ENCODE data around the gene ALAS1.
"Not testable (repeated sequence)": the region's sequence is repeated elsewhere in the genome, so short reads cannot be mapped to it uniquely, and the experiment has no call there.

Gene ALAS1

DNA sequence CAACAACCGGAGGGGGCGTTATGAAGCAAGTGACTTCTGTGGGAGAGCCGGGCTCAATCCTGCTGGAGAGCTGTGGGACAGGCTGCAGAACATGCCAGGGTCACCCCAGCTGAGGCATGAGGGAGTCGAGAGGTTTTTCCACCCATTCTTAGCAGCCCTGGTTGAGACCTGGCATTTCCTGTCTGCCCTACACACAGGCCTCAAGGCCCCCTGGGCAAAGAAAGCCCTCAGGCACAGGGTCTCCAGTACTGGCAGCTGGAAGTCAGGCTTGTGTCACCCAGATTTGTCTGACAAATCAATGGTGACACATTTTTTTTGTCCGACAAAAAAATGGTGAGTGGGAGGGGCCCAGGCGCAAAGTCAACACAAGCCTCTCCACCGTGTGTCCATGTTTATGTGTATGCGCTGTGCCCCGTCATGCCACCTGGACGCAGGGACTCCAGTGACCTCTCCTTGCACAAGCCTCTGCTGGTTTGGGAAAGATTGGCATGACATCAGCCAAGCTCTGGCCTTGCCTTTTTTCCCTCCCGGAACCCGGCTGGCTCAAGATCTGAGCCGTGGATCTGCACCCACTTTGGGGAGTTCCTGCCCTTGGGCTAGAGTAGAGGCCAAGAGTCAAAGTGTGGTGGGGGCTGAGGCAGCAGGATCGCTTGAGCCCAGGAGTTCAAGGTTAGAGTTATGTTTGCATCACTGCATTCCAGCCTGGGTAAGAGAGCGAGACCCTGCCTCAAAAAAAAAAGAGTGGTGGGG, 20.8 kb upstream of the ALAS1 start:
- no peak for DNase-seq (ENCODE audit: low spot score)

DNA sequence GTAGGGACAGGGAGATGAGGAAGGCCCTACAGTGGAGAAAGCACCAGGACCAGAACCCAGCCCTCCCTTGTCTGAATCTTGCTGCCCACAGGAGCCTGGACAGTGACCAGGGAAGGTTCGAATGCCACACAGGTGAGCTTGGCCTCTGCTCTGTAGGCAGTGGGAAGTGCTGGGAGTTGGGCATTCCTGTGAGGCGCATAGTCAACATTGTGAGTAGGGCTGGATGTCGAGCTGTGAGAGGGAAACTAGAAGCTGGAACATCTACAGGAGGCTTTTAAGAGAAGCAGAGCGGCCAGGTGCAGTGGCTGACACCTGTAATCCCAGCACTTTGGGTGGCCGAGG, 20.3 kb upstream of the ALAS1 start:
- no peak for DNase-seq (ENCODE audit: low spot score)

DNA sequence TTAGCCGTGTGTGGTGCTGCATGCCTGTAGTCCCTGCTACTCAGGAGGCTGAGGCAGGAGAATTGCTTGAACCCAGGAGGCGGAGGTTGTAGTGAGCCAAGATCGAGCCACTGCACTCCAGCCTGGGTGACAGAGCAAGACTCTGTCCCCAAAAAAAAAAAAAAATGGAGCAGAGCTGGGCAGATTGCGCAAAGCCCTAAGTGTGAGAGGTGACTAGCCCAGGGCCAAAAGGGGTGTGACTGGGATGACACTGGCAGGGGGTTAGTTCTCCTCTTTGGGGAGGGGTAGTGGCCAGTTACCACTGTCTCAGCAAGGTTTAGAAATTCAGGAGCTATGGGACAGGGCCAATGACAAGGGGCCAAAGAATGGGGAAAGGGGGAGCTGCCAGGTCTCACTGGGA, 19.8 kb upstream of the ALAS1 start:
- DNase-seq (ENCODE audit: low spot score), result not testable (repeated sequence)

DNA sequence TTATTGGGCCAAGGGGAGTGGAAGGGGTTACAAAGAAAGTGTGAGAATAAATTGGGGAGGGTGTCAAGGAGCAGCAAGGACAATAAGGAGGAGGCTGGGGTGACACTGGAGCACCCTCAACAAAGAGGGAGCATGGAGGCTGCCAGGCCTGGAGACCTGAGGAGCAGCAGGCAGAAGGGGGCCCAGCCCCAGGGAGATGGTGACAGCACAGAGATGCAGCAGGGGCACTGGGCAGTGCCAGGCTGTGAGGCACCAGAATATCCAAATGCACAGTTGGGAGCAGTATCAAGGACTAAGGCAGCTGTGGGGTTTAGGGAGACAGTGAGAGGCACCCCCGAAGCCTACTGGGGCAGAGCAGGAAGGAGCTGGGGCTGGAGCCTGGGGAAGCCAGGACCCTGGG, 19.4 kb upstream of the ALAS1 start:
- no peak for DNase-seq (ENCODE audit: low spot score)

DNA sequence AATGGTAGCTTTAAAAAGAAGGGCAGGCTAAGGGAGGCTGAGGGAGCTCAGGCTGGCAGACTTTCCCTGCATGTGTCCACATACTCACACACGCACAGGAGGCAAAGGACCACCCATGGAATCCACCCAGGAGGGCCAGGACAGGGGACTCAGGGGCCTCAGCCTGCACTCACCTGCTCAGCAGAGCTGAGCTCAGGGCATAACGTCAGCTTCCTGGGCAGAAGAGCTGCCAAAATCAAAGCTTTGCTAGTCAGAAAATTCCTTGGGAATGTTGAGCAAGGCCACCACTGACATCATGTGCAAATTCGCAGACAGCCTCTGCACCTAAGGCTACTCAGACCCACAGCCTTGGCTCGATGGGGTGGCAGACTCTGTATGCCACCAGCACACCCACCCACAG, 16.4 kb upstream of the ALAS1 start:
- no peak for DNase-seq (ENCODE audit: low spot score)

DNA sequence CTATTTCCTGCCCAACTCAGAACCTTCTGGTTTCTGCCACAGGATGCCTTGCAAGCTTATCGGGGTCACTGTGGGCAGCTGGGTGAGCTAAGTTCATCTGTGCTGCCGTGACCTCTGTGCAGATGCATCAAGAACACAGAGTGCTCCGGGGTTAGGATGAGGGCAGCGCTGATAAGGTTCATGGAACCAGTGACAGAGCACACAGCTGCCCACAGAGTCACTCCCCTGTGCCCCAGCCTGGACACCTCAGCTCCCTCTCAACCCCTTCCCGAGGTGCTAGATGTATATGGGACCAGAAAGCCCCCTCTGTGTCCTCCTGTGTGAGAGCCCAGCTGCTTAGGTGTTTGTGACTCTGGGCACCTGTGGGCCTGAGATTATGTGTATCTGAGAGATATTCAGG, 15.8 kb upstream of the ALAS1 start:
- no peak for DNase-seq (ENCODE audit: low spot score)

DNA sequence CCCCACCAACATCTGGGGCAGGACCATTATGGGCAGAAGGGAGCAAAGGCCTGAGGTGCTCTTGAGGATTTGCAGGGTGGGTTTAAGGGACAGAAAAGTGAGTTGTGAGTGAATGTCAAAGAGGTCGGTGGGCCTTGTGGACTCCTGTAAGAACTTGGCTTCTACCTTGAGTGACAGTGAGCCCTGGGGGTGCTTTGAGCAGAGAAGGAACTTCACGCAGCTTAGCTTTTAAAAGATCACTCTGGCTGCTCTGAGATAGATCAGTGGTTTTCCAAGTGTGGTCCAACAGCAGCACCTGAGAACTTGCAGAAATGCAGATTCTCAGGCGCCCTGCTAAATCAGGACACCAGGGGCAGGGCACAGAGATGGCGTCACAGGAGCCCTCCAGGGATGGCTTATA, 15.3 kb upstream of the ALAS1 start:
- no peak for DNase-seq (ENCODE audit: low spot score)

DNA sequence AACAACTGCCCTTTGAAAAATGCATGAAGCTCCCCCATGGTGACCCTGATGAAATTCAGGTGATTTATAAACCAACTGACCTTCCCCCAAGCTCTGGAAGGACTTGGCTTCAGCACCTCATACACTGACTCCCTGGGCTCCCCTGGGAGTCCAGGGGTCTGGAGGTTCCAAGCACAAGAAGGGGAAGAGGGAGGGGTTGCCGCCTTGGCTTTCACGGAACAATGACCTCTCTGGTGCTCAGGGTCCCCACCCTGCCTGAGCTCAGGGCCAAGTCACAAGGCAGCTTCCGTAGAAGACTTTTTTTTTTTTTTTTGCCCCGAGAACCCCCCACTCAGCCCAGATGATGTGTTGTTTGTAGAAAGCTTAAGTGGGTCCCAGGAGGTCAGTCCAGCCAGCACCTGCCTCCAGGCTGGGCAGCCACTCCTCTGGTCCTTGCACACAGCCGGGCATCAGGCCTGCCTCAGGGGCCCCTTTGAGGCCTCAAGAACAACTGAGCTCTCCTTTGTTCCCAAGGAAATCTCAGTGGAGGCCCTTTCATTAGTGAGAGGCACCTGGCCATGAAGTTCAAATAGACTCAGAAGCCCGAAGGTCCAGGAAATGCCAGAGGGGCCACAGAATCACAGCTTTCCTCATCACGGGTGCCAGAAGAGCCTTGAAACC, 14.0 kb upstream of the ALAS1 start:
- DNase-seq (ENCODE audit: low spot score), result no peak

DNA sequence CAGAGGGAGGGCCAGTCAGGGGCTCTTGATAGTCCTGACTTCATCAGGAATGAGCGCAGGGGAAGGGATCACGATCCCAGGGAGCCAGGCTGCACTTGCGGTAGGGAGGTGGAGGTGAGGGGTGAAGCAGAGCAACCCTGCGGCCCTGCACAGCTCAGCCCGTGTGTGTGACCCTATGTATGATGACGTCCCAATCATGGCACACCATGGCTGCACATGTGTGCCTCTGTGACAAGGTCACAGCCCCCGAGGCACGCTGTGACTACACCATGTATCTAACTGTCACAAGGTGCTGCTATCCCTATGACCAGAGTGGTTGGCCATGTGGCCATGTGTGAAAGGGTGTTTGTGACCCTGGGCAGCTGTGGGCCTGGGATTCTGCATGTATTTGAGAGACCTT, 13.3 kb upstream of the ALAS1 start:
- DNase-seq (ENCODE audit: low spot score), result no peak

DNA sequence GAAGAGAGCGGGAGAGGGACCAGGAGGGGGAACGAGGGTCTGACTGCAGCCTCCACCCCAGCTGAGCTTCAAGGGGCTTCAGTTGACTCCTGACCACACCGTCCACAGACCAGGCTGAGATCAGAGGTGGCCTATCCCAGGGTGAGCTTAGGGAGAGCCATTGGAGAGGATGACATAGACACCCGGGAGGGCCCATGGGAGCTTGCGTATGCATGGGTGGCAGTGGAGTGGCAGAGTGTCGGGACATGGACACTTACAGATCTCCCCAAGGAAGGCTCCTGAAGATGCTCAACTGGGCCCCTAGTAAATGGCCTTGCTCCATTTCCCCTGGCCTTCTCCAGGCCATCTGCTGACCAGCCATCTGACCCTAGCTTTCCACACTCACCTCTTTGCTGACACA, 12.6 kb upstream of the ALAS1 start:
- no peak for DNase-seq (ENCODE audit: low spot score)

DNA sequence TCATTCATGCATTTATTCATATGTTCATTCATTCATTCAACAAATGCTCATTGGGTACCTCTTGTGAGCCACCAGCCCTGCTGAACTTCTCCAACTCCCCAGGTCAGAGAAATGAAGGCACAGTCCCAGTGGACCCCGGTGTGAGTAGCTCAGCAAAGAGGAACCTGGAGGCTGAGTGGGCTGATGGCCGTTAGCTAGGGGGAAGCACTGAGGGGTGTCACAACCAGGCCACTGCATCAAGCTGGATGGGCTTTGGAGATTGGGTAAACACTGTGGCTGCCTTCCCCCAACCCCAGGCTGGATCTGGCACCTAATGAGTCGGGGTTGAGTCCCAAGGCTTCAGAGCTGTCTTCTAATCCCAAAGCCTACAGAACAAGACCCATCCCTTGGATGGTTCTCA, 12.1 kb upstream of the ALAS1 start:
- no peak for DNase-seq (ENCODE audit: low spot score)

DNA sequence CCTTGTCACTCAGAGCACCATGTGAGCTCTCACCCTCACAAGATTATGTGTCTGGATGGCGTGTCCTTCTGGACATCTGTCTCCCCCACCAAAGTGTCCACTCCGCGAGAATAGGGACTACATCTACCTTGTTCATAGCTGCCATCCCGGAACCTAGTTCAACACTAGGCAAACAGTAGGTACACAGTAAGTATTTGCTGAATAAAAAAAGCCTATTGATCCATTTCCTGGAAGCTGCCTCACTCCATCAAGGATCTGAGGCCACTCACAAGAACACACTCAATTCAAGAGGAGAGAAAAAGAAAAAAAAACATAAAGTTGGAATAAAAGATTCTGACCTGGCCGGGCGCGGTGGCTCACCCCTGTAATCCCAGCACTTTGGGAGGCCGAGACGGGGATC, 11.2 kb upstream of the ALAS1 start:
- no peak for DNase-seq (ENCODE audit: low spot score)

DNA sequence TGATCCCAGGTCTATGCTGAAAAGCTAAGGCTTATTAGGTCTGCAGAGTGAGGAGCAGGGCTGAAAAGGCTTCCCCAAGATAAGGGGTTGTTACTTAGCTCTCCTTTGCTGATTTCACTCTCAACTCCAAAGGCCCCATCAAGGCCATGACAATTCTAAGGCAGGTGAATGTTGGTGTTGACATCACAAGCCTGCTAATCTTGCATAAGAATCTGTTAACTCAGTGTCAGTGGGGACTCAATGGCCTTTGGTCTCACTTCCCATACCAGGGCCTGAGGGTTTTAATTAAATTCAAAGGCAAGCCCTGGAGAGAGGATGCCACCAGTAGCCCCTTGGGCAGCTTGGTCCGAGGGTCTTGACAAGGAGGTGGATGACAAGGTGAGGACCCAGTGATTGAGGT, 9.4 kb upstream of the ALAS1 start:
- no peak for DNase-seq (ENCODE audit: low spot score)

DNA sequence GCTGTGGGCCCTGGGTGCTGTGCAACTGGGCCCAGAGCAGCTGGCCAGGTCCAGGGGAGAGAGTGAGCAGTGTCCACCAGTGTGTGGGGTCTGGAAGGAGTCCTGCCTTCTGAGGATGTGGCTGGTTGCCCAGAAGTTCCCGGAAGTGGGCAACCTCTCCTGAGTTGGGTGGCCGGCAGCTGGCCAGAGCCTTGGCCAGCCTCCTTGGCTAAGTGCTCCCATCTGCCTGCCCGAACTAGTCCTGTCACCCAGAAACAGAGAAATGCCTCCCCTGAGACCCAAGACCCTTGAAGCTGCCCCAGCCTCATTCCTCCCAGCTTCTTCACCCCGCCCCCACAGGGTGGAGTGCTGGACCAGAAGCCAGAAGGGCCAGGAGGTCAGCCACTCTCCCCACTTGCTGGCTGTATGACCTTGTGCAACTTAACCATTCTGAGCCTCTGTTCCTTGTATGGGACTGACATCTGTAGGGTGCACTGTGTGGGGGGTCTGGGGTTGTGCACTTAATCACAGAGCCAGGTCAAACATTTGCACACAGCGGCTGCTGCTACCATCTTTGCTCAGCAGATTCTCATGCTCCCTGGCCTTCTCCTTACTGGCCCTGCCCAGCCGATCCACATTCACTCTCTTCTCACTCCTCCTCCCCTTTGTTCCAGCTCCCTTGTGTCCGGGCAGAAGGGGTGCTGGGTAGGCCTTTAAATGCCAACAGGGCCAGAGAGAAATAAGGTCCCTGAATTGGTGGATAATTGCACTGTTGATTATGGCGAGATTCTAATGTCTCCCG, 7.5 kb upstream of the ALAS1 start:
- no peak for DNase-seq (ENCODE audit: low spot score)

DNA sequence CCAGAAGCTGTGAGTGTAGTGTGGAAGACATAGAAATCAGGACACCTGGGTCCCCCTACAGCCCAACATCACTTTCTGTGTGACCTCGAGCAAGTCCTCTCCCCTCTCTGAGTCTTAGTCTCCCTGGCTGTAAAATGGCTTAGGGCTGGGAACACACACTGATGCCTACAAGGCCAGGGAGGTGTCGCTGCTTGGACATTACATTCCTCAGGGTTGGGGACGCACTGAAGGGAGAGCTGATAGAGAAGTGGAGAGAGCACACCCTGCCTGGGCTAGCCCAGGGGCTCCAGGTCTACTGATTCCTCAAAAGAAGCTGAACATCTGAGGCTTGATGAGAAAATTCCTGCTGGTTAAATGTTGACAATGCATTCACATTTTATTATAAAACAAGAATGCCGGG, 6.3 kb upstream of the ALAS1 start:
- DNase-seq (ENCODE audit: low spot score), result no peak

DNA sequence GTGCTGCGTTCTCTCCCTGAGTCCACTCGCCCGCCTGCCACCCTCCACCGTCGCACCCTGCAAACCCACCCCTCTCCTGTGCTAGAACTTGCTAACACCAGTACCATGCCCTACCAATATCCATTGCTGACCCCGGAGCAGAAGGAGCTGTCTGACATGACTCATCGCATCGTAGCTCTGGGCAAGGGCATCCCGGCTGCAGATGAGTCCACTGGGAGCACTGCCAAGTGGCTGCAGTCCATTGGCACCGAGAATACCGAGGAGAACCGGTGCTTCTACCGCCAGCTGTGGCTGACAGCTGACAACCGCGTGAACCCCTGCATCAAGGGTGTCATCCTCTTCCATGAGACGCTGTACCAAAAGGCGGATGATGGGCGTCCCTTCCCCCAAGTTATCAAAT, 4.9 kb upstream of the ALAS1 start:
- no peak for DNase-seq (ENCODE audit: low spot score)

DNA sequence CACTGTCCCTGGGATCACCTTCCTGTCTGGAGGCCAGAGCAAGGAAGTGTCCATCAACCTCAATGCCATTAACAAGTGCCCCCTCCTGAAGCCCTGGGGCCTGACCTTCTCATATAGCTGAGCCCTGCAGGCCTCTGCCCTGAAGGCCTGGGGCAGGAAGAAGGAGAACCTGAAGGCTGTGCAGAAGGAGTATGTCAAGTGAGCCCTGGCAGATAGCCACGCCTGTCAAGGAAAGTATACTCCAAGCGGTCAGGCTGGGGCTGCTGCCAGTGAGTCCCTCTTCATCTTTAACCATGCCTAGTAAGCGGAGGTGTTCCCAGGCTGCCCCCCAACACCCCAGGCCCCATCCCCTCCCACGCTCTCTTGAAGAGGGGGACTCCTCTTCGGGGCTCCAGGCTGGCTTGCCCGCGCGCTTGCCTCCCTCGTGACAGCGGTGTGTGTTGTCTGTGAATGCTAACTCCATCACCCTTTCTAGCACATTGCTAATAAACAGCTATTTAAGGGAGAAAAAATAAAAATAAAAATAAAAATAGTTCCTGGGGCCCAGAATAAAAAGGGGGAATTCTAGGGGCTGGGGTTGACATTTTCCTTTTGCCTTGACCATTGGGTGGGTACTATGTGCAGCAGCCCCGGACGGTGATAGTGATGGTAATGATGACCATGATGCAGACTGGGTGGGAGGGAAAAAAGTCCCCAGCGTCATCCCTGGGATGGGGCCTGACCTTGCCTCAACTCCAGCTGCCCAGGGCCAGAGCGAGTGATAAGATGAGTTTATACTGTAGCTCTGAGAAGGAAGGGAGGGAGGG, 3.3 kb upstream of the ALAS1 start:
- DNase-seq (ENCODE audit: low spot score), result no peak

DNA sequence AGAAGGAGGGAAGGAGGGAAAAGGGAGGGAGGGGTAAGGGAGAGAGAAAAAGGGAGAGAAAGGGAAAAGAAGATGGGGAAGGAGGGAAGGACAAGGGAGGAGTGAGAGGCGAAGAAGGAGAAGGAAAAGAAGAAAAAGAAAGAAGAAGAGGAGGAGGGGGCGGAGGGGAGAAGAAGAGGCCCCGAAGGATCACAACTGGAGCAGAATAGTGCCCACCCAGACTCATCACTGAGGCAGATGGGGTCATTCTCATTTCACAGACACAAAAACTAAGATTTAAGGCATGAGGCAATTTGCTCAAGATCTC, 2.7 kb upstream of the ALAS1 start:
- no peak for DNase-seq (ENCODE audit: low spot score)

DNA sequence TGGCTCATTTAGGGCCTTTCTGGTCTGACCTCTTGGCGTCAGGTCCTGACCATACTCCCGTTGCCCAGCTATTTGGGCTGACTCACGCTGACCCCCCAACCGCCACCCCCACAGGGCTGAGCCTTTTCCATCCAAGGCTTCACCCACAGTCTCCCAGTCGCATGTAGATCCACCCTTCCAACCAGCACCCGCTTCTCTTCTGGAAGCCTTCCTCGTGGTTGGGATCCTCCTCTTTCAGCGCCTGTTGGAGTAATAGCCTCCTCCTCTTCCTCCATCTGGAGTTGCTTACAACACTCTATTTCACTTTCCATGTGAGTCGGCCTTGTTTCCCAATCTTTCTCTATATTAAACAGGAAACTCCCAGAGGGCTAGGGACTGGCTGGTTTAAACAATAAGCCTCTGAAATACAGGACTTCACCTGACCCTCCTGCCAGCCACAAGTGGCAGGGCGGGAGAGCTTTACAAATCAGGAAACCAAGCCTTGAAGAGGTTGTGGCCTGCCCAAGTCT, 2.1 kb upstream of the ALAS1 start:
- DNase-seq (ENCODE audit: low spot score), result no peak

DNA sequence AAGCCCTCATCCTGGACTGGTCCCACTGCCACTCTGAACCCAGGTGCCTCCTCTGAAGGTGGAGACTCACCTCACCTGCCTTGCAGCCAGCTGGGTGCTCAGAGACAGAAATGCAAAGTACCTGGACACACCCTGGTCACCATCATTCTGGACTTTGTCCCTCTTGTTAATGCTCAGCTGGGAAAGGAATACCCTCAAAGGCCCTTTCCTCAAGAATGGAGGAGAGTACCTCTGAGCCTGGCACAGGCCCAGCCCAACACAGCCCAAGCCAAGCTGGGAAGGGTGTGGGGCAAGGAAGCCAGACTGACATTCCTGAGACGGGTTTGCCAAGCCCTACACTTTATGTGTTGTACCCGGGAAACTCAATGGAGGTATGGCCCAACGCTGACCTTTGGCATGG, 983 bp upstream of the ALAS1 start:
- no peak for DNase-seq (ENCODE audit: low spot score)

DNA sequence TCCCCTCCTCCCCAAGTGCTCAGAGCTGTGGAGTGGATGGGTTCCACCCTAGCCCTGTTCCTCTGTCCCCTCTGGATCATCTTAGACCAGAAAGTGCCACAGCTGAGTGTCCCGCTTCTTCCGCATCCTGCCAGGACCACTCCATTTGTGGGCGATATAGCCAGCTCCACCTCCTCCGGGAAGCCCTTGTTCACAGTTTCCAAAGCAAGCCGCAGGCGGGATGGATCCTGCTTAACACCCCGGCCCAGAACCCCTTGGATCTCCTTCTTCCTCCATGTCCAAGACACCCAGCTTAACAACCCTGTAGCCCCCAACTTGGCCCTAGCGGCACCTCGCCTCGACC, 490 bp upstream of the ALAS1 start:
- no peak for DNase-seq (ENCODE audit: low spot score)
